ENCODE measurements around the gene GCLC. TPM values are rescaled to one million over a fixed set of nuclear protein-coding genes. Genes with fewer than 3 reads are reported as not detected.

Gene GCLC
- total and polyA plus RNA-seq, 9 of the 15 experiments (the other 6 are each of a cell fraction or from before 2014, with no cell fraction given) = 3.9 to 20.0 (median 9.4) TPM

DNA sequence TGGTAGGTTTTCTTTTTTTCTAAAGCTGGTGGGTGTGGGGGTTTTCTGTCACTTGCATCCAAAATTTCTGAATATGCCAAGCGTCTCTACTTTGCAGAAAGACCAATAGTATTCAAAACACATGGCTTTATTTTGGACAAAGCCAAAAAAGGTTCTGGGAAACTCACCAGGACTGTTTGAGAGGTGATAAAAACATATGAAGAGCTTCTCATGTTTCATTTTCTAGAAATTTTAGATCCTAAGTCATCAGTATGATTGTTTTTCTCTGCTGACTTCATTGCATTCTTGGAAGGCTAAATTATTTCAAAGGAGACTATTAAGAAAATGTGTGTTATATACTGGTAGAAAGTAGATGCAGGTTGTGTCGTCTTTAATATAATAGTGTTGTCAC, 51.3 kb downstream of the GCLC start (continued):
- TF ChIP-seq, protein P1, sequence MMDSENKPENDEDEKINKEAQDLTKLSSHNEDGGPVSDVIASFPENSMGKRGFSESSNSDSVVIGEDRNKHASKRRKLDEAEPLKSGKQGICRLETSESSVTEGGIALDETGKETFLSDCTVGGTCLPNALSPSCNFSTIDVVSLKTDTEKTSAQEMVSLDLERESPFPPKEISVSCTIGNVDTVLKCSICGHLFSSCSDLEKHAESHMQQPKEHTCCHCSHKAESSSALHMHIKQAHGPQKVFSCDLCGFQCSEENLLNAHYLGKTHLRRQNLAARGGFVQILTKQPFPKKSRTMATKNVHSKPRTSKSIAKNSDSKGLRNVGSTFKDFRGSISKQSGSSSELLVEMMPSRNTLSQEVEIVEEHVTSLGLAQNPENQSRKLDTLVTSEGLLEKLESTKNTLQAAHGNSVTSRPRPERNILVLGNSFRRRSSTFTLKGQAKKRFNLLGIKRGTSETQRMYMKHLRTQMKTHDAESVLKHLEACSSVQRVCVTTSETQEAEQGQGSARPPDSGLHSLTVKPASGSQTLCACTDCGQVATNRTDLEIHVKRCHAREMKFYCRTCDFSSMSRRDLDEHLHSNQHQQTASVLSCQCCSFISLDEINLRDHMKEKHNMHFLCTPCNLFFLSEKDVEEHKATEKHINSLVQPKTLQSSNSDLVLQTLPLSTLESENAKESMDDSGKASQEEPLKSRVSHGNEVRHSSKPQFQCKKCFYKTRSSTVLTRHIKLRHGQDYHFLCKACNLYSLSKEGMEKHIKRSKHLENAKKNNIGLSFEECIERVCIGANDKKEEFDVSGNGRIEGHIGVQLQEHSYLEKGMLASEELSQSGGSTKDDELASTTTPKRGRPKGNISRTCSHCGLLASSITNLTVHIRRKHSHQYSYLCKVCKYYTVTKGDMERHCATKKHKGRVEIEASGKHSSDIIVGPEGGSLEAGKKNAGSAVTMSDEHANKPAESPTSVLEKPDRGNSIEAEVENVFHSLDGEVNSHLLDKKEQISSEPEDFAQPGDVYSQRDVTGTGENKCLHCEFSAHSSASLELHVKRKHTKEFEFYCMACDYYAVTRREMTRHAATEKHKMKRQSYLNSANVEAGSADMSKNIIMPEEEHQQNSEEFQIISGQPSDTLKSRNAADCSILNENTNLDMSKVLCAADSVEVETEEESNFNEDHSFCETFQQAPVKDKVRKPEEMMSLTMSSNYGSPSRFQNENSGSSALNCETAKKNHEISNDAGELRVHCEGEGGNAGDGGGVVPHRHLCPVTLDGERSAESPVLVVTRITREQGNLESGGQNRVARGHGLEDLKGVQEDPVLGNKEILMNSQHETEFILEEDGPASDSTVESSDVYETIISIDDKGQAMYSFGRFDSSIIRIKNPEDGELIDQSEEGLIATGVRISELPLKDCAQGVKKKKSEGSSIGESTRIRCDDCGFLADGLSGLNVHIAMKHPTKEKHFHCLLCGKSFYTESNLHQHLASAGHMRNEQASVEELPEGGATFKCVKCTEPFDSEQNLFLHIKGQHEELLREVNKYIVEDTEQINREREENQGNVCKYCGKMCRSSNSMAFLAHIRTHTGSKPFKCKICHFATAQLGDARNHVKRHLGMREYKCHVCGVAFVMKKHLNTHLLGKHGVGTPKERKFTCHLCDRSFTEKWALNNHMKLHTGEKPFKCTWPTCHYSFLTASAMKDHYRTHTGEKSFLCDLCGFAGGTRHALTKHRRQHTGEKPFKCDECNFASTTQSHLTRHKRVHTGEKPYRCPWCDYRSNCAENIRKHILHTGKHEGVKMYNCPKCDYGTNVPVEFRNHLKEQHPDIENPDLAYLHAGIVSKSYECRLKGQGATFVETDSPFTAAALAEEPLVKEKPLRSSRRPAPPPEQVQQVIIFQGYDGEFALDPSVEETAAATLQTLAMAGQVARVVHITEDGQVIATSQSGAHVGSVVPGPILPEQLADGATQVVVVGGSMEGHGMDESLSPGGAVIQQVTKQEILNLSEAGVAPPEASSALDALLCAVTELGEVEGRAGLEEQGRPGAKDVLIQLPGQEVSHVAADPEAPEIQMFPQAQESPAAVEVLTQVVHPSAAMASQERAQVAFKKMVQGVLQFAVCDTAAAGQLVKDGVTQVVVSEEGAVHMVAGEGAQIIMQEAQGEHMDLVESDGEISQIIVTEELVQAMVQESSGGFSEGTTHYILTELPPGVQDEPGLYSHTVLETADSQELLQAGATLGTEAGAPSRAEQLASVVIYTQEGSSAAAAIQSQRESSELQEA (IDR thresholded peaks at IDR 0.05; ENCODE audit: low read depth) = no peak
- TF ChIP-seq ZNF77 (CRISPR knock-in tag; IDR thresholded peaks at IDR 0.05) (no peak), NFRKB (IDR thresholded peaks at IDR 0.05; ENCODE audit: low read depth) (no peak), PHB (CRISPR knock-in tag; IDR thresholded peaks at IDR 0.05) (no peak), KLF16 (IDR thresholded peaks at IDR 0.05) (no peak), SMAD4 (CRISPR knock-in tag; conservative IDR thresholded peaks at IDR 0.05) (no peak)
- TF ChIP-seq, protein P2, sequence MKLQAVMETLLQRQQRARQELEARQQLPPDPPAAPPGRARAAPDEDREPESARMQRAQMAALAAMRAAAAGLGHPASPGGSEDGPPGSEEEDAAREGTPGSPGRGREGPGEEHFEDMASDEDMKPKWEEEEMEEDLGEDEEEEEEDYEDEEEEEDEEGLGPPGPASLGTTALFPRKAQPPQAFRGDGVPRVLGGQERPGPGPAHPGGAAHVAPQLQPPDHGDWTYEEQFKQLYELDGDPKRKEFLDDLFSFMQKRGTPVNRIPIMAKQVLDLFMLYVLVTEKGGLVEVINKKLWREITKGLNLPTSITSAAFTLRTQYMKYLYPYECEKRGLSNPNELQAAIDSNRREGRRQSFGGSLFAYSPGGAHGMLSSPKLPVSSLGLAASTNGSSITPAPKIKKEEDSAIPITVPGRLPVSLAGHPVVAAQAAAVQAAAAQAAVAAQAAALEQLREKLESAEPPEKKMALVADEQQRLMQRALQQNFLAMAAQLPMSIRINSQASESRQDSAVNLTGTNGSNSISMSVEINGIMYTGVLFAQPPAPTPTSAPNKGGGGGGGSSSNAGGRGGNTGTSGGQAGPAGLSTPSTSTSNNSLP (IDR thresholded peaks at IDR 0.05; ENCODE audit: borderline replicate concordance, low read depth, low read length) = no peak
- TF ChIP-seq, protein P3, sequence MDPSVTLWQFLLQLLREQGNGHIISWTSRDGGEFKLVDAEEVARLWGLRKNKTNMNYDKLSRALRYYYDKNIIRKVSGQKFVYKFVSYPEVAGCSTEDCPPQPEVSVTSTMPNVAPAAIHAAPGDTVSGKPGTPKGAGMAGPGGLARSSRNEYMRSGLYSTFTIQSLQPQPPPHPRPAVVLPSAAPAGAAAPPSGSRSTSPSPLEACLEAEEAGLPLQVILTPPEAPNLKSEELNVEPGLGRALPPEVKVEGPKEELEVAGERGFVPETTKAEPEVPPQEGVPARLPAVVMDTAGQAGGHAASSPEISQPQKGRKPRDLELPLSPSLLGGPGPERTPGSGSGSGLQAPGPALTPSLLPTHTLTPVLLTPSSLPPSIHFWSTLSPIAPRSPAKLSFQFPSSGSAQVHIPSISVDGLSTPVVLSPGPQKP (CRISPR knock-in tag; IDR thresholded peaks at IDR 0.05) = no peak

Data from K562 (cell line).